Esophagus muscularis mucosa (tissue), 4 donors: ENCODE measurements around the gene ACAD11.

Experiments
- EP300 ChIP-seq: sonication (generic); formaldehyde crosslinking; IDR thresholded peaks from one replicate; pipeline ENCODE4 v1.6.1; 2017; ENCODE audit warnings: antibody characterized with exemption
- POLR2A ChIP-seq: fragments of 450-650 bp; IDR thresholded peaks from one replicate; pipeline ENCODE4 v1.6.1; 2017; ENCODE audit warnings: antibody characterized with exemption, moderate library complexity, mild to moderate bottlenecking, low read depth
- POLR2AphosphoS5 ChIP-seq, 2 donors: sonication (generic); formaldehyde crosslinking; IDR thresholded peaks; one replicate each; pipeline ENCODE4 v1.6.1; 2017; ENCODE audit warnings: antibody characterized with exemption in 2 of 2
- TF ChIP-seq, protein P1 (sequence below), 3 experiments: fragments of 200-600 bp in 2 of 3; fragments of 450-650 bp in 1 of 3; sonication (generic) in 2 of 3; IDR thresholded peaks; one replicate each; pipeline ENCODE4 v1.5.1; 2017 to 2019; ENCODE audit warnings: antibody characterized with exemption in 3 of 3, mild to moderate bottlenecking in 2 of 3, moderate library complexity in 1 of 3

DNA sequence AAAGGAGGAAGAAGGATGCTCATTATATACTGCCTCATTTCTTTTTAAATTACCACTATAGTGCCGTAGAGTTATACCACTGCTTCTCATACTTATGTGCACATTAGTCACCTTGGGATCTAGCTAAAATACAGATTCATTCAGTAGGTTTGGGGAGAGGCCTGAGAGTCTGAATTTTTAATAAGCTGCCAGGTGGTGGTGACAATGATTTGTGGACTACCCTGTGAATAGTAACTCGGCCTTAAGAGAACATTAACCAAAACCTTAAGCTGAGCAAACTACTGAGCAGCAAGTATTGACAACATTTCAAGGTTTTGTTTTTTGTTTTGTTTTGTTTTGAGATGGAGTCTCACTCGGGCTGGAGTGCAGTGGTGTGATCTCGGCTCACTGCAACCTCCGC, 20.3 kb upstream of the ACAD11 start:
- TF ChIP-seq, protein P1, sequence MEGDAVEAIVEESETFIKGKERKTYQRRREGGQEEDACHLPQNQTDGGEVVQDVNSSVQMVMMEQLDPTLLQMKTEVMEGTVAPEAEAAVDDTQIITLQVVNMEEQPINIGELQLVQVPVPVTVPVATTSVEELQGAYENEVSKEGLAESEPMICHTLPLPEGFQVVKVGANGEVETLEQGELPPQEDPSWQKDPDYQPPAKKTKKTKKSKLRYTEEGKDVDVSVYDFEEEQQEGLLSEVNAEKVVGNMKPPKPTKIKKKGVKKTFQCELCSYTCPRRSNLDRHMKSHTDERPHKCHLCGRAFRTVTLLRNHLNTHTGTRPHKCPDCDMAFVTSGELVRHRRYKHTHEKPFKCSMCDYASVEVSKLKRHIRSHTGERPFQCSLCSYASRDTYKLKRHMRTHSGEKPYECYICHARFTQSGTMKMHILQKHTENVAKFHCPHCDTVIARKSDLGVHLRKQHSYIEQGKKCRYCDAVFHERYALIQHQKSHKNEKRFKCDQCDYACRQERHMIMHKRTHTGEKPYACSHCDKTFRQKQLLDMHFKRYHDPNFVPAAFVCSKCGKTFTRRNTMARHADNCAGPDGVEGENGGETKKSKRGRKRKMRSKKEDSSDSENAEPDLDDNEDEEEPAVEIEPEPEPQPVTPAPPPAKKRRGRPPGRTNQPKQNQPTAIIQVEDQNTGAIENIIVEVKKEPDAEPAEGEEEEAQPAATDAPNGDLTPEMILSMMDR (IDR thresholded peaks at IDR 0.05), result no peak
- TF ChIP-seq POLR2AphosphoS5 (IDR thresholded peaks at IDR 0.05) (no peak), POLR2A (no peak), EP300 (no peak)
